22Rv1 (cell line): Measurements from ENCODE around the gene CLIP2.

ENCODE experiments used
- ZFX ChIP-seq: fragments of 450-650 bp; IDR thresholded peaks from 2 replicates; pipeline ENCODE4 v1.6.1; 2017; ENCODE audit warnings: antibody characterized with exemption, borderline replicate concordance
- TF ChIP-seq, protein P1 (sequence below): fragments of 450-650 bp; IDR thresholded peaks from 2 replicates; pipeline ENCODE4 v1.5.1; 2017; ENCODE audit warnings: mild to moderate bottlenecking

DNA sequence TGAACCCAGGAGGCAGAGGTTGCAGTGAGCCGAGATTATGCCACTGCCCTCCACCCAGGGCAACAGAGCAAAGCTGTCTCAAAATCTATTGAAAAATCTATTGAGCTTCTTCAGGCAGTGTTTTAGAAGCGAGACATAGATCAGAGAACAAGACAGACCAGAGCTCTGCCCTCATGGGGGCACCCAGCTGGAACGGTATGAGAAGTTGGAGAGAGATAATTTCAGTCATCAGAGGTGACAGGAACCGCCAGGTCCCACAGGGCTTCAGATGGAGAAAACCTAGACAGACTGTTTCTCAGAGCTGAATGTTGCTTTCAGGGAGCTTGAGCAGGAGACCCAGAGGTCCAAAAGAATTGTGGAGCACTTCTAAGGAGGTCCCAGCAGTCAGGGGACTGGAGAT is 150.3 kb downstream of the CLIP2 start:
- TF ChIP-seq, protein P1, sequence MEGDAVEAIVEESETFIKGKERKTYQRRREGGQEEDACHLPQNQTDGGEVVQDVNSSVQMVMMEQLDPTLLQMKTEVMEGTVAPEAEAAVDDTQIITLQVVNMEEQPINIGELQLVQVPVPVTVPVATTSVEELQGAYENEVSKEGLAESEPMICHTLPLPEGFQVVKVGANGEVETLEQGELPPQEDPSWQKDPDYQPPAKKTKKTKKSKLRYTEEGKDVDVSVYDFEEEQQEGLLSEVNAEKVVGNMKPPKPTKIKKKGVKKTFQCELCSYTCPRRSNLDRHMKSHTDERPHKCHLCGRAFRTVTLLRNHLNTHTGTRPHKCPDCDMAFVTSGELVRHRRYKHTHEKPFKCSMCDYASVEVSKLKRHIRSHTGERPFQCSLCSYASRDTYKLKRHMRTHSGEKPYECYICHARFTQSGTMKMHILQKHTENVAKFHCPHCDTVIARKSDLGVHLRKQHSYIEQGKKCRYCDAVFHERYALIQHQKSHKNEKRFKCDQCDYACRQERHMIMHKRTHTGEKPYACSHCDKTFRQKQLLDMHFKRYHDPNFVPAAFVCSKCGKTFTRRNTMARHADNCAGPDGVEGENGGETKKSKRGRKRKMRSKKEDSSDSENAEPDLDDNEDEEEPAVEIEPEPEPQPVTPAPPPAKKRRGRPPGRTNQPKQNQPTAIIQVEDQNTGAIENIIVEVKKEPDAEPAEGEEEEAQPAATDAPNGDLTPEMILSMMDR: no peak
- TF ChIP-seq ZFX: no peak
